Natural killer cell (primary cell): Measurements from ENCODE around the gene RETSAT. TPM values are rescaled to one million over a fixed set of nuclear protein-coding genes. Genes with fewer than 3 reads are reported as not detected.

Experiments used
- ATAC-seq, 3 donors: fragments of 150-1000 bp in 2 of 3; fragments of 200-7000 bp in 1 of 3; cut with Tn5 transposase; 1 replicate in 1 of 3; 2 replicates in 2 of 3; pipeline ENCODE4 v1.10.0; 2021; ENCODE audit warnings: mild to moderate bottlenecking in 2 of 3, moderate library complexity in 2 of 3
- DNase-seq, 2 donors: peaks; one replicate each; pipeline versions ENCODE4 v3.0.0 to v3.0.0-alpha.2; 2013 to 2021; ENCODE audit warnings: mixed read lengths in 1 of 2
- H3K27ac ChIP-seq: one replicate; pipeline ENCODE4 v1.5.1; 2013; ENCODE audit warnings: mild to moderate bottlenecking, low read length
- H3K27me3 ChIP-seq: one replicate; pipeline ENCODE4 v1.6.1; 2013; ENCODE audit warnings: low read length; ENCODE audit not compliant: control insufficient read depth, insufficient read depth
- H3K36me3 ChIP-seq: one replicate; pipeline ENCODE4 v1.6.1; 2013; ENCODE audit warnings: low read length; ENCODE audit not compliant: control insufficient read depth, insufficient read depth
- H3K4me1 ChIP-seq: one replicate; pipeline ENCODE4 v1.6.1; 2013; ENCODE audit warnings: low read length; ENCODE audit not compliant: control insufficient read depth, insufficient read depth
- H3K4me3 ChIP-seq: one replicate; pipeline ENCODE4 v1.5.1; 2013; ENCODE audit warnings: low read length
- H3K9me3 ChIP-seq: one replicate; pipeline ENCODE4 v1.6.1; 2013; ENCODE audit warnings: low read length; ENCODE audit not compliant: control insufficient read depth, insufficient read depth
- H3K27ac Mint-ChIP-seq, 2 donors: one replicate each; pipeline ENCODE4 v1.8.0; 2022; ENCODE audit warnings: mild to moderate bottlenecking in 2 of 2, mixed read lengths in 2 of 2, moderate library complexity in 1 of 2
- H3K27me3 Mint-ChIP-seq, 2 donors: one replicate each; pipeline ENCODE4 v1.8.0; 2022; ENCODE audit warnings: low read depth in 2 of 2, mixed read lengths in 2 of 2
- H3K36me3 Mint-ChIP-seq: one replicate; pipeline ENCODE4 v1.8.0; 2022; ENCODE audit warnings: mixed read lengths
- H3K4me1 Mint-ChIP-seq, 2 donors: one replicate each; pipeline ENCODE4 v1.8.0; 2022; ENCODE audit warnings: mixed read lengths in 2 of 2
- H3K4me3 Mint-ChIP-seq: one replicate; pipeline ENCODE4 v1.8.0; 2022; ENCODE audit warnings: mild to moderate bottlenecking, moderate library complexity, mixed read lengths
- H3K9me3 Mint-ChIP-seq, 2 donors: one replicate each; pipeline ENCODE4 v1.8.0; 2022; ENCODE audit warnings: mixed read lengths in 2 of 2
- CTCF ChIP-seq: fragments of 200-600 bp; IDR thresholded peaks from one replicate; pipeline ENCODE4 v1.8.0; 2022; ENCODE audit warnings: antibody characterized with exemption
- WGBS: methylation state at CpG from one replicate; pipeline ENCODE4 v1.1.7; 2013; ENCODE audit warnings: missing lambda C conversion rate; ENCODE audit not compliant: insufficient coverage; 5-methylcytosine and 5-hydroxymethylcytosine counted together
- intact Hi-C: fragments of 100-400 bp; cut with micrococcal nuclease; formaldehyde crosslinking; loops from one replicate; pipeline ENCODE4 v1.14.2; 2022
- total RNA-seq, 4 donors: library from RNA; stranded (reverse); fragments of 120-200 nt in 1 of 4; gene quantifications; one replicate each; pipeline versions ENCODE4 v1.2.3 to v1.2.4, GENCODE V29; 2013 to 2022

RETSAT gene
- total RNA-seq, 3 donors from 2014 or later (not counting 1 experiment from before 2014, with no cell fraction given): 22.7 to 36.5 (median 33.9) TPM

- Histone ChIP-seq H3K36me3 (peaks cover 14% of the 10 kb centered on the region), H3K27ac (no peak overlapping the region), H3K4me3 (no peak overlapping the region), H3K9me3 (no peaks in the 10 kb centered on the region), H3K27me3 (no peaks in the 10 kb centered on the region), H3K4me1 (peaks cover 28% of the 10 kb centered on the region)
- DNase-seq (no peak), ATAC-seq (no peak)
- no peak for TF ChIP-seq CTCF
- peak overlapping the region; percentile 1 for H3K4me3 Mint-ChIP-seq
- peaks cover 47 to 50% of the 10 kb centered on the region in 2 donors for H3K4me1 Mint-ChIP-seq
- no peaks in the 10 kb centered on the region for H3K27me3 Mint-ChIP-seq
- H3K9me3 Mint-ChIP-seq: no peaks in the 10 kb centered on the region
- intact Hi-C loops: loop anchor here (2.0 kb wide), 1 partner anchor 232 kb away; the partner anchor contains the start of gene GGCX
- no peaks in the 10 kb centered on the region for H3K36me3 Mint-ChIP-seq
- H3K27ac Mint-ChIP-seq: peak overlapping the region; percentile 99 to 100
Observed at GRCh38 chr2:85329181-85329651, 25.1 kb downstream of the RETSAT start.

GRCh38 chr2:85327822-85328617 is 26.3 kb downstream of the RETSAT start, which contains the start of gene TGOLN2:
TSS of gene TGOLN2 (minus strand) at chr2:85327989. CDS start at chr2:85327962, 27 bp downstream.
- no peaks in the 10 kb centered on the region for H3K9me3 ChIP-seq
- peak within 1 kb of the TSS; percentile 97 for H3K4me3 Mint-ChIP-seq
- H3K4me3 ChIP-seq: peak within 1 kb of the TSS; percentile 67
- no peaks in the 10 kb centered on the region for H3K36me3 Mint-ChIP-seq
- under 1% methylated on average over 56 of the region's 57 CpGs for WGBS
- peak; percentile 91 to 97 (median 92) for ATAC-seq
- H3K27ac Mint-ChIP-seq: peak within 1 kb of the TSS; percentile 99 to 100
- no peaks in the 10 kb centered on the region for H3K27me3 ChIP-seq
- peaks cover 40% of the 10 kb centered on the region for H3K4me1 ChIP-seq
- no peaks in the 10 kb centered on the region for H3K9me3 Mint-ChIP-seq
- peak; percentile 96 to 97 for DNase-seq
- H3K36me3 ChIP-seq: peaks cover 24% of the 10 kb centered on the region
- peaks cover 59 to 62% of the 10 kb centered on the region in 2 donors for H3K4me1 Mint-ChIP-seq
- no peak for TF ChIP-seq CTCF
- intact Hi-C loops: loop anchor here (1.0 to 2.0 kb wide), 2 partner anchors 26 to 233 kb away; partner anchors contain the start of genes ELMOD3, GGCX and RETSAT
- peak within 1 kb of the TSS; percentile 98 for H3K27ac ChIP-seq
- no peaks in the 10 kb centered on the region for H3K27me3 Mint-ChIP-seq

- no peaks in the 10 kb centered on the region for H3K9me3 Mint-ChIP-seq
- intact Hi-C loops: no loop called here
- H3K27me3 Mint-ChIP-seq: no peaks in the 10 kb centered on the region
- peak overlapping the region; percentile 99 to 100 for H3K27ac Mint-ChIP-seq
- H3K4me3 ChIP-seq: peak overlapping the region; percentile 67
- peak overlapping the region; percentile 98 for H3K27ac ChIP-seq
- H3K9me3 ChIP-seq: no peaks in the 10 kb centered on the region
- DNase-seq: peak; percentile 56 to 78
- 2% methylated on average over 41 of the region's 41 CpGs for WGBS
- peaks cover 45% of the 10 kb centered on the region for H3K4me1 ChIP-seq
- H3K4me3 Mint-ChIP-seq: peak overlapping the region; percentile 97
- H3K36me3 ChIP-seq: peaks cover 31% of the 10 kb centered on the region
- peaks cover 7% of the 10 kb centered on the region for H3K36me3 Mint-ChIP-seq
- peak; percentile 26 to 41 (median 29) for ATAC-seq
- peaks cover 66 to 69% of the 10 kb centered on the region in 2 donors for H3K4me1 Mint-ChIP-seq
- H3K27me3 ChIP-seq: no peaks in the 10 kb centered on the region
- TF ChIP-seq CTCF: no peak
Observed at GRCh38 chr2:85327160-85327821, 27.0 kb downstream of the RETSAT start.
